Activated T-helper 9 cell treated with anti-CD3 and anti-CD28 coated beads, Interleukin-2, amount 50 U/mL, for 16 hours (primary cell): ENCODE results near the gene SMDT1.
A peak's percentile ranks its signal among the peaks of the same experiment; 100 is the strongest.

ENCODE experiments used
- DNase-seq: peaks from one replicate; pipeline ENCODE4 v3.0.0-alpha.2; 2020; ENCODE audit warnings: low read depth

SMDT1 gene, protein sequence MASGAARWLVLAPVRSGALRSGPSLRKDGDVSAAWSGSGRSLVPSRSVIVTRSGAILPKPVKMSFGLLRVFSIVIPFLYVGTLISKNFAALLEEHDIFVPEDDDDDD

DNA sequence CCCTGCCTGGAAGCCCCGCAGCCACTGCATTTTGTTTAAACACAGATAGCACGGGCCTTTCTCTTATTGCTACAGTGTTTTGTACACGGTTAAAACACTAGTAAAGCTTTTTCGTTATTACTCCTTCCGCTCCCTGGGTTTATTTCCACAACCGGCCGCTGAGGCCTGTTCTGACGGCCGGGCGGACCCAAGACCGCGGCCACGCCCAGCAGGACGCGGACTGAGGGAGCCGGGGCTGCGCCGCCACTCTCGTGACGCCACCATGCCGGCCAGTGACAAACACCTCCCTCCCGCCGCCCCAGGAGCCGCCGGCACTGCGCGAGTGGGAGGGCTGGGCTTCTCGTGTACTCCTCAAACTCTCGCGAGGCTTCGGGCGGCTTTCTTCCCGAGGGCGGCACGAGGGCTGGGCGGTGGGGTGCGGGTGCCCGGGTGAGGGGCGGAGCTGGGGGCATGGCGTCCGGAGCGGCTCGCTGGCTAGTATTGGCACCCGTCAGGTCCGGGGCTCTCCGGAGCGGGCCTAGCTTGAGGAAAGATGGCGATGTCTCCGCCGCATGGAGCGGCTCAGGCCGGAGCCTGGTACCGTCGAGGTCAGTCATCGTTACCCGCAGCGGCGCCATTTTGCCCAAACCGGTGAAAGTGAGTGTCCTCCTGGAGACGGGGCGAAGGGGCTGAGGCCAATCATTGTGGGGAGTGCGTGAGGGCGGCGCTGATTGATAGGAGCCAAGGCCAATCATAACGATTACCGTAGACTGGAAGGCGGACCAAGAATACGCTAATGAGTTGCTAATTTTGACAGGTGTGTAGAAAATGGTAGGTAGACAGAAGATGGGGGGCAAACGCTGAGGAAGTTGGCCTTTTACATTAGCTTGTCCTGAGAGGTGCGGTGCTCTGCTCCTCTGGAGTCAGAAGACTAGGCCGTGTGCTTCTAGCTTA, at the start of gene SMDT1:
TSS of gene SMDT1 (plus strand) at position 382 of the 933 bp plus-strand sequence. CDS start at position 451, 69 bp downstream.
- peak; percentile 97 for DNase-seq

DNA sequence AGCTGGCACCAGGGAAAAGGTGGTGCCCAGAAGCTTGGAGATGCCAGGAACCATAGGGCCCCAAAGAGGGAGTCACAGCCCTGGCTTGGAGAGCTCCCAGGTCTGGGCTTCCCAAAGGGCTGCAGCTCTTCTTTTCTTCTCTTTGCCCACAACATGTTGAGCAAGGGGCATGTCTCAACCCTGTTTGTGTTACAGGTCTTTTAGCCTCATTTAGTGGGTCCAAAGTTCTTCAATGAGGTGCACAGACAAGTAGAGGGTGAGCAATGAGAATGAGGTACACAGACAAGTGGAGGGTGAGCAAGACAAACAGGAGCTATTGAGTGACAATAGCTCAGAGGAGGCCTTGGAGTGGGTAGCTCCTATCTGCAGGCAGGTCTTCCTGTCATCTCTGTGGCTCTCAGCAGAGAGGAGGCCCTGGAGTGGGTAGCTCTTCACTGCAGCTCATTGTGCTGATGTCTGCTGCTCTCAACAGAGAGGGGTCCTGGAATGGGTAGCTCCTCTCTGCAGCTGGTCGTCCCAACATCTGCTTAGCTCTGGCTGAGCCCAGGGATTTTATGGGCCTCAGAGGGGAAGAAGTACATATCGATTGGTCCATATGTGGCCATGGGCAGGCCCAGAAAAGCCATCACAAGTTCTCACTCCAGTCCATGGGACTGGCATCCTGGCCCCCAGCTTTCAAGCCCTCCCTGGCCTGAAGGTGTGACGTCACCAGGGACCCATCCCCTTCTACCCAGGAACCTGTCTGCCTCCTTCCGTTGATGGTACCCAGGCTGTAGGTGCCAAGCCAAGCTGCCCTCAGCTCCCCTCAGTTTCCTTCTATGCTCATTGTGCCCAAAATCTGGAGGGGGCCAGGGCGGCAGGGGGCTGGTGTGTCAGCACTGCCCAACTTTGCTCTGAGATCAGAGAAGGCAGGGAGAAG, 46.0 kb upstream of the SMDT1 start:
- DNase-seq, result no peak

DNA sequence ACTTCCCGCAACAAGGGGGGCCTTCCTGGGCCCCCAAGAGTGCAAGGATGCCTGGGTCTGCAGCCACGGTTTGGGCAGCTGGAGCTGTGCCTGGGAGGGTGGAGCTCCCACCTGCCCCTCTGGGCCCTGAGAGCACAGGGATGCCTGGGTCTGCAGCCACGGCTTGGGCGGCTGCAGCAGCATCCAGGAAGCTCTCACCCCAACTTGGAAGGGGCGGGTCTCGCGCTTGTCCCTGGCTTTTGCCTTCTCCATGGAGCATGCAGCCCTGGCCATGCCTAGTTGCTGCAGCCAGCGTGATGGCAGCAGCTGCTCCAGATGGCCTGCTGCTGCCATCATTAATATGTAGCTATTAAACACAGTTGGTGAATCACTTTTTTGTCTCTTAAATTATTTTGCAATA, 44.2 kb upstream of the SMDT1 start:
- DNase-seq, result no peak

DNA sequence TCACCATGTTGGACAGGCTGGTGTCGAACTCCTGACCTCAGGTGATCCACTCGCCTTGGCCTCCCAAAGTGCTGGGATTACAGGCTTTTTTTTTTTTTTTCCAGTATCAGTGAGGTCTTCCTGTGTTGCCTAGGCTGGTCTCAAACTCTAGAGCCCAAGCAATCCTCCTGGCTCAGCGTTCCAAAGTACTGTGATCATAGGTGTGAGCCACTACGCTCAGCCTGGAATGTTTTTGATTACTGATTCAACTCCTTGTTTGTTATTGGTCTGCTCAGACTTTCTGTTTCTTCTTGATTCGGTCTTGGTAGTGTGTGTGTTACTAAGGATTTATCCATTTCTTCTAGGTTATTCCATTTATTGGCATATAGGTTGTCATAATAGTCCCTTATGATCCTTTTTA, 40.2 kb upstream of the SMDT1 start:
- no peak for DNase-seq

DNA sequence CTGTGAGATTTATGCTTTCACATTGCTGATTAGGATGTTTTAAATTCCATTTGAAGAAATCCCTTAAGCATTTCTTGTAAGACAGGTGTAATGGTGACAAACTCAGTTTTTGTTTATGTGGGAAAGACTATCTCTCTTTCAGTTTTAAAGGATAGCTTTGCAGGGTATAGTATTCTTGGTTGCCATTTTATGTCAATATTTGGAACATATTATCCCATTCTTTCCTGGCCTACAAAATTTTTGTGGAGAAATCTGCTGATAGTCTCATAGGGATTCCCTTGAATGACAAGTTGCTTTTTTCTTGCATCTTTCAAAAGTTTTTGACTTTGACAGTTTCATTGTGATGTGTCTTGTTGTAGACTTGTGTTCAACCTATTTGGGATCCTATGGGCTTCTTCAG, 37.7 kb upstream of the SMDT1 start:
- no peak for DNase-seq

DNA sequence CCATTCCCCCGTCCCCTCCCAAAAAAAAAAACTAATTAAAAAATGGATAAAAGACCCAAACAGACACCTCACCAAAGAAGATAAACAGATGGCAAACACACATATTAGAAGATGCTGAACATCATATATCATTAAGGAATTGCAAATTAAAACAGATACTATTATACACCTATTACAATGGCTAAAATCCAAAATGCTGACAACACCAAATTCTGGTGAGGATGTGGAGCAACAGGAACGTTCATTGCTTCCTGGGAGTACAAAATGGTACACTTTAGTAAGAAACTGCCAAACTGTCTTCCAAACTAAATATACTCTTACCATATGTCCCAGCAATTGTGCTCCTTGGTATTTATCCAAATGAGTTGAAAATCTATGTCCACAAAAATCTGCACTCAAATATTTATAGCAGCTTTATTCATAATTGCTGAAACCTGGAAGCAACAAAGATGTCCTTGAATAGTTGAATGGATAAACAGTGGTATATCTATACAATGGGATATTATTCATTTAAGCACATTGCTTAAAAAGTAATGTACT, 28.8 kb upstream of the SMDT1 start:
- DNase-seq, result no peak

DNA sequence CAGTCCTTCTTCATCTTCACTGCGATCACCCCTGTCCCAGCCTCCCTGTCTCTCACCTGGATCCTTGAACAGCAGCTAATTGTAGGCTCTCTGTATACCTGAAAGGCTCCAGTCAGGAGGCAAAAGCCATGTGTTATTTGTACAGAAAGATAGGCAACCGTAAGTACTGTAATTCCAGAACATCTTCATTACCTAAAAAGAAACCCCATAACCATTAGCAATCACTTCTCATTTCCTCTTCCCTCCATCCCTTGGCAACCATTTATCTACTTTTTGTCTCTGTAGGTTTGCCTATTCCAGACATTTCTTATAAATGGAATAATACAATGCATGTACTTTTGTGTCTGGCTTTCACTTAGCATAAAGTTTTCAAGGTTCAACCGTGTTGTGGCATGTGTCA, 26.7 kb upstream of the SMDT1 start:
- no peak for DNase-seq

DNA sequence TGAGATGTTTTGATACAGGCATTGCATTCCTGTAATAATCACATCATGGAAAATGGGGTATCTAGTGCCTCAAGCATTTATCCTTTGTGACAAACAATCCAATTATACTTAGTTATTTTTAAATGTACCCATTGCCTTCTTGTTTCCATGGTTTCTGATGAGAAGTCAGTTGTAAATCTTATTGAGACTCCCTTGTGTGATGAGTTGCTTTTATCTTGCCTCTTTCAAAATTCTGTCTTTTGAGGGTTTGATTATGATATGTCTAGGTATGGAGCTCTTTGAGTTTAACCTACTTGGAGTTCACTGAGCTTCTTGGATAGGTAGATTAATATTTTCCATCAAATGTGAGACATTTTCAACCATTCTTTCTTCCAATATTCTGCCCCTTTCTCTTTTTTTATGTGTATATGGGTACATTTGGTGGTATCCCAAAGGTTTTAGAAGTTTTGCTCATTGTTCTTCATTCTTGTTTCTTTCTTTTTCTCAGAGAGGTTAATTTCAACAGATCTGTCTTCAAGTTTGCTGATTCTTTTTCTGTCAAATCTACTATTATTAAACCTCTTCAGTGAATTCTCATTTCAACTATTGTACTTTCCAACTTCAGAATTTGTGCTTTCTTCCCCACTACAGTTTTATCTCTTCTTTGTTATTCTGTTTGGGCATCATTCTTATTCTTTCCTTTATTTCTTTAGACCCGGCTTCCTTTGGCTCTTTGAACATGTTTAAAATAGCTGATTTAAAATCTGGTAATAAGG, 22.6 kb upstream of the SMDT1 start:
- DNase-seq, result no peak

DNA sequence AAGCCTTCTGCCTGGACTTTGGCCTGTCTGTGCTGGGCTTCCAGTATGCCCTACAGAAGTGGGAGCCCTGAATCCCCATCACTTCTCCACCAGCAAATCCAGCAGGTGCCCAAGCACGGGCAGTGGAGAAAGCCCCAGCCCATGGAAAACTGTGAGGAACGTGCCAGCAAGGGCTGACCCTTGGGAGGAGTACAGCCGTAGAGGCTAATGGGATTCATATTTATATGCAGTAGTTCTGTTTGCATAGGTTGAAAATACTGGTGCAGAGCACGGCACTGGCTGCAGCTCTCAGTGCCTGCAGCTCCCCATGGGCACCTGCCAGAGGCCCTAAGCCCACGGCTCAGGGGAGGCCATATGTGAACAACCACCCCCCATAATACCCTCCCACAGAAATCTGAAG, 19.0 kb upstream of the SMDT1 start:
- no peak for DNase-seq

DNA sequence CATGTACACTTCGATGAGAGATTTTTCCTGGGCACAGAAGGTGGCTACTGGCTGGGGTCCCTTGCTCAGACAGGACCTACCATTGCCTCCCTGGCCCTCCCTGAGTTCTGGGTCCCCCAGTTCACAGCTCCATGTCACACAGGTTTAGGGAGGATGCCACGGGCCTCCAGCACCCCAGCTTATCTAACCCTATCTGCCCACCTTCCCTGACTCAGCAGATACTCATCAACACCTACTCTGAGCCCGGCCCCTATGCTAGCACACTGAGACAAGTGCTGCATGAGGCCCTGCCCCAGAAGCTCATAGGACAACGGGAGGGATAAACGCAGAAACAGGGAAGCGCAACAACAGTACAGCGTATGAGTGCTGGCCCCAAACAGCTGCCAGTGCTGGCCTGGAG, 18.5 kb upstream of the SMDT1 start:
- no peak for DNase-seq

DNA sequence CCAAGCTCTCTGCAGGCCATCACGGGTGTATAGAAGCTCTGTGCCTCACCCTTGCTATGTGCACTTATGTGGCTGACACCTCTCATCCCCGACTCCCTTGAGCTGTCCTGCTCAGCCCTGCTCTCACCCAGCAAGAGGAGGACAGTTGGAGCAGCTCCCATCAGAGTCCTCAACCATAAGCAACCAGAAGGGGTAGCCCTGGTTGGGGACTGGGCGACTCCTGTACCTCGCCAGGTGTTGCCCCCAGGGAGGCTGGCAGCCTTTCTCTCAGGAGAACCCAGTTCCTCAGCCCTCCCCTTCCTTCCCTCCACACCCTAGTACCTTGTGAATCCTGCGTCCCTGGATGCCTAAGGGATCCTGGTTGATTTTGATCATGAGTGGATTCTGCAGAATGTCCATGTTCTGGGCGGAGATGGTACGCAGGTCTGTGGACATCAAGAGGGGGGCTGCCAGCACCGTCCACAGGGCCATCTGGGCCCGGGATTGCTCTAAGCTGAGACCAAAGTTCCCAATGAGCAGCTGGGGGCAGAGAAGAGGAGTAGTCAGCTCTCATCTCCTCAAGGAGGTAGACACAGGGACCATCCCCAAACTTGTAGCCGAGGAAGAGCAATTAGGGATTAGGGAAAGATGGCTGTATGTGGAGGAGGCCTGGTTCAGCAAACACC, 16.9 kb upstream of the SMDT1 start:
- no peak for DNase-seq

DNA sequence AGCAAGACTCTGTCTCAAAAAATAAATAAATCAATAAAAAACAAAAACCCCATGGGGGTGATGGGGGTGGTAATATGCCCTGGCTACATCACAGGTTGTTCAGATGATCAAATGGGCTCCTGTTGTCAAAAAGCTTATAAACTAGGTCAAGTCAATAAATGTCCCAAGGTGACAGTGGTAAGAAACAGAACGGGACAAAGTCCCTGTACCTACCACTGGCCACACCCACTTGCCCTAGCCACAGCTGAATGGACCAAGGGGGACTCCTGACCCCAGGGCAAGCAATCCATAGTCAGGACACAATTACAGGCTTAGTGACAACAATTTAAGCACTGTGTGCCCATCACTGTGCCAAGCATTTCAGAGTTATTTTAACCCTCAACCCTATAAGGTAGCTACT, 14.9 kb upstream of the SMDT1 start:
- no peak for DNase-seq

DNA sequence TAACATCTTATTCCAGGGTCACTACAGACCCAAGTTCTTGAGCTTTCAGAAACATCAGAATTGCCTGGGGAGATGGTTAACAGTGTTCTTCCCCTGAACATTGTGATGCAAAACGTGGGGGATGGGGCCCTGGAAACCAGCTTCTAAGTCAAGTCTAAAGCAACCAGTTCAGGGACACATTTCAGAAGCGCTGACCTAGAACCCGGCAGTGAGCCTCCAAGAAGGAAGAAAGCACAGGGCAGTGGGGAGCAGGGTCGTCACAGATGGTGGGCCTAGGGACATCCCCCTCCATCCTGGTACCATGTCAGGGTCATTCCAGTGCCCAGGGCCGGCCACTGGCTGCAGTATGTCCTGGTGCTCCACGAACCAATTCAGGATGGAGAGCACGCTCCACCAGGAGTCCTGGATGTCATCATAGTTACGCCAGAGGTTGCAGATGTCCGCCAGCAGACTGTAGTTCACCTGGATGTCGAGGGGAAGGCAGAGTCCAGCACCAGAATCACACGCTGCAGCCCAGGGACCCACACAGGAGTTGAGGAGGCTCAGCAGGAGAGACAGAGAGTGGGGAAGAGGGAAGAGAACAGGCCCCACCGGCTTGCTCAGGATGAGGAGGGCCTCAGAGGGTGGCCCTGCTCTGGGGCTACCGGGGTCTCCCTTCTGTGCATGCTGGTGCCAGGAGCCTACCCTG, 13.9 kb upstream of the SMDT1 start:
- DNase-seq, result no peak

DNA sequence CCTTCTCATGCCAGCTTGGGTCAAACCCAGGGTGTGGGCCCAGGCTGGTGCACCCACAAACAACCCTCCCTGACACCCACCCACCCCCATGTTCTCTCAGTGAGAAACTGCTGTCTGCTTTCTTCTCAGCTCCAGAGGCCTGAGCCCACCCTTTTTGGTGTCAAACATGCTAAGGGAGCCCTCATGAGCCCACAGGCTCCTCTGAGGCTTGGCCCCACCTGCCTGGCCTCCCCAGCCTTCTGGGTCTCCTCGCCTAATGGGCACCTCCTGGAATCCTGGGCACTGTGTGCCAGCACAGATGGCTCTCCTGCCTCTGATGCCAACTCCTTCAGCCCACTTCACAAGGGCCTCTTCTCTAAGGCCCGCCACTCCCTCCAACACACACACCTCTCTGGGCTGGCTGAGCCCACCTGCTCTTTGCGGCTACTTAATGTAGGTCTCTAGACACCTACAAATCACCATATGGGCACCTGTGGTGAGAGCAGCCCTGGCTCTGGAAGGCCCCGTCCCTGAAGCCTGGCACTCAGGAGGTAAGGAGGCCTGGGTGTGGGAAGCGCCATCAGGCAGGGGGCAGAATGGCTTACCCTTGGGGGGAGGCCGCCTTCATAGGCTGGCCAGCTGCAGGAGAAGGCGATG, 13.3 kb upstream of the SMDT1 start:
- DNase-seq, result no peak

DNA sequence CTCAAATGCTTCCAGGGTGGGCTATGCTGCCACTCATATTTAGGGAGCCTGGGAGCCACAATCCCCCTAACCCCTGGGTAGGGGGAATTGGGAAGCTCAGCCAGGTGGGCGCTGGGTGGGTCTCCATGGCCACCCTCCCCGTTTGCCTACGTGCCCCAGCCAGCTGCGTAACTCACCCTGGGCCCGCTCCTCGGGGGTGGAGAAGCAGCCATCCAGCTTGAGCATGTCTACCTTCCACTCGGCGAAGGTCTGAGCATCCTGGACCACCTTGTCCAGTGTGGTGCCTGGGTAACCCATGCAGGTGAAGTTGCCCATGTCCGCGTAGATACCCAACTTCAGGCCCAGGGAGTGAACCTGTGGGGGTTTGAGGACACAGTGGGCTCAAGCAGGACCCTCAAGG, 12.6 kb upstream of the SMDT1 start:
- no peak for DNase-seq

DNA sequence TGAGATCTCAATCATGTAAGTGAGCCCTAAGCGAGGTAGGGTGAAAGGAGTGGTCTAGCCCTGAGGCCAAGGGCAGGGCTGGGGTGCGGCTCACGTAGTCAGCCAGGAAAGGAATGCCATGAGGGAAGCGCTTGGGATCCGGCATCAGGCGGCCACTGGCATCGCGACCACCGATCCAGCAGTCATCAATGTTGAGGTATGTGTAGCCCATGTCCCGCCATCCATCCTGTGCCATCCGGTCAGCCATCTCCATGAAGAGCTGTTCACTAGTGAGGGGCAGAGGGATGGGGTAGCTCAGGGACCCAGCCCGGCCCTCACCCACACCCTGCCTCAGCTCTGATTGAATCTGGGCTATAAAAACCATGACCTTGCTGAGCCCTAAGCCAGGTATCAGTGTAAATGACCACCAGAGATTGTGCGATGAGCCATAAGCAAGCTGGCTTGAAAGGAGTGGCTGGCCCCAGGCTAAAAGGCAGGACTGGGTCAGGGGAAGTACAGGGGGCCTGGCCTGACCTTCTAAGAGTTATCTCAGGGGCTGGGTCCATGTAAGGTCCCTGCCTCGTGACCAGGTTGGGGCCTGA, 11.7 kb upstream of the SMDT1 start:
- no peak for DNase-seq

DNA sequence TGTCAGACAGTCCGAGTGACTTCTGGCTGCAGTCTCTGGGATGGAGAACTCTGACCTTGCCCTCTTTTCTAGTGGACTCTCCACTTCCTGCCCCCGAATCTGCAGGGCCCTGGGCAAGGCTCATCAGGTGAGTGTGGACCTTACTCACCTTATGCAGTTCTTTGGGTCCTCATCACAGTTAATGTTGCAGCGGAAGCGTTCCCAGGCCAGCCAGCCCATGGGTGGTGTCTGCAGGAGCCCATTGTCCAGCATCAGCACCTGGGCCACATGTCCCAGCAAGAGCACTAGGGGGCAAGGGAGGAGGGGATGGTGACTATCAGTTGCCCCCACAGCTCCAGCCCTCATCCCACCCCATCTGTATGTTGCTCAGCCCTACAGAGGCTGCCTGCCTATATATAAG, 11.2 kb upstream of the SMDT1 start:
- no peak for DNase-seq

DNA sequence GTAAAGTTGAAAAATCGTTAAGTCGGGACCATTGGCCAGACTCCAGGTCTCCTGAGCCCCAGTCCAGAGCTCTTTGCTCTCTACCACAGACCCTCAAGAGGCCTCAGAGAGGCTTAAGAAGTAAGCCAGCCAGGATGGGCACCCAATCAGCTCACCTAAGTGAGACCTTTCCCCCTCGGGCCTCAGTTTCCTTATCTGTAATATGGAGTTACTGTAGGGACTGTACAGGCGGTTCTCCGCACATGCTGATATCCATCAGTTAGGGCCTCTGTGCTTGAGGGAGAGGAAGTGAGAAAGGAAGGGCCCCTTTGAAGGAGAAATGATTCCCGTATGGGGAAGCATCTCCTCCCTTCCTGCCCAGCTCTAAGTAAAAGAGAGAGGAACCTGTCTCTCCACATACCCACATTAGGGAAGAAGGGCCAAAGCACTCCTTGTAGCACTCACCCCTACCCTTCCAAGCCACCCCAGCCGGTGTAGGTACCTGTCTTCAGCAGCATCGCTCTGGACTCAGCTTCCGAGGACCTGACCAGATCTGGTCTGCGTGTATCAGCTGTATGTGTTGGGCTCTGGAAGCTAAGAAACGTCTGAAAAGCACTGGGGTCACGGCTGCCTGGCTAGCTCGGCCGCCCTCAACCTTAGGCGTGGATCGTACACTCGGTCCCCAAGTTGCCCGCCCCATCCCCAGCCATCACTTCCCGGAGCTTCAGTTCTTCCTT, 9.5 kb upstream of the SMDT1 start:
- DNase-seq, result no peak
